GM23338 (cell line): ENCODE measurements around the gene RHBDL3. TPM values are rescaled to one million over a fixed set of nuclear protein-coding genes. Genes with fewer than 3 reads are reported as not detected.

Source experiments
- ATAC-seq: fragments of 200-7000 bp; cut with Tn5 transposase; 3 replicates; pipeline ENCODE4 v1.9.1; 2020
- DNase-seq: peaks from one replicate; pipeline ENCODE4 v3.0.0-alpha.2; 2015; ENCODE audit warnings: low spot score
- H2AFZ ChIP-seq: fragments of 200-600 bp; sonication (generic); 2 replicates; pipeline ENCODE4 v1.8.0; 2016; ENCODE audit warnings: antibody characterized with exemption, mild to moderate bottlenecking, moderate library complexity
- H3F3A ChIP-seq: fragments of 200-600 bp; sonication (generic); replicated peaks from 2 replicates; pipeline ENCODE4 v1.8.0; 2017; ENCODE audit warnings: antibody characterized with exemption, mixed run types, low read depth
- H3K27ac ChIP-seq: fragments of 200-600 bp; sonication (generic); 2 replicates; pipeline ENCODE4 v1.6.1; 2016; ENCODE audit warnings: low read depth
- H3K27me3 ChIP-seq: fragments of 200-600 bp; sonication (generic); 2 replicates; pipeline ENCODE4 v1.8.0; 2016; ENCODE audit warnings: mild to moderate bottlenecking, mixed run types, moderate library complexity; ENCODE audit not compliant: insufficient read depth
- H3K36me3 ChIP-seq: fragments of 200-600 bp; sonication (generic); 2 replicates; pipeline ENCODE4 v1.8.0; 2016; ENCODE audit warnings: mild to moderate bottlenecking; ENCODE audit not compliant: insufficient read depth
- H3K4me1 ChIP-seq: fragments of 200-600 bp; sonication (generic); 2 replicates; pipeline ENCODE4 v1.8.0; 2016; ENCODE audit warnings: mild to moderate bottlenecking, moderate library complexity; ENCODE audit not compliant: insufficient read depth
- H3K4me2 ChIP-seq: fragments of 200-600 bp; sonication (generic); 2 replicates; pipeline ENCODE4 v1.7.1; 2017; ENCODE audit warnings: mixed run types
- H3K4me3 ChIP-seq: fragments of 200-600 bp; sonication (generic); 2 replicates; pipeline ENCODE4 v1.6.1; 2016; ENCODE audit warnings: mixed run types
- H3K79me2 ChIP-seq: fragments of 200-600 bp; sonication (generic); replicated peaks from 2 replicates; pipeline ENCODE4 v1.8.0; 2017; ENCODE audit warnings: mild to moderate bottlenecking; ENCODE audit not compliant: insufficient read depth
- H3K9me2 ChIP-seq: fragments of 200-600 bp; sonication (generic); 2 replicates; pipeline ENCODE4 v1.8.0; 2017; ENCODE audit not compliant: insufficient read depth
- H4K20me1 ChIP-seq: fragments of 200-600 bp; sonication (generic); replicated peaks from 2 replicates; pipeline ENCODE4 v1.8.0; 2017; ENCODE audit warnings: mild to moderate bottlenecking; ENCODE audit not compliant: insufficient read depth
- H3K27ac Mint-ChIP-seq: 2 replicates; pipeline ENCODE4 v1.8.0; 2020; ENCODE audit warnings: inconsistent platforms, mild to moderate bottlenecking, moderate library complexity, mixed read lengths
- H3K27me3 Mint-ChIP-seq: 3 replicates; pipeline ENCODE4 v1.8.0; 2022; ENCODE audit warnings: low read depth, mild to moderate bottlenecking, moderate library complexity, mixed read lengths, inconsistent platforms; ENCODE audit not compliant: insufficient read depth, poor library complexity
- H3K36me3 Mint-ChIP-seq: 3 replicates; pipeline ENCODE4 v1.8.0; 2021; ENCODE audit warnings: low read depth, mild to moderate bottlenecking, inconsistent platforms, moderate library complexity, mixed read lengths
- H3K4me1 Mint-ChIP-seq: 3 replicates; pipeline ENCODE4 v1.8.0; 2020; ENCODE audit warnings: mild to moderate bottlenecking, inconsistent platforms, mixed read lengths
- H3K4me3 Mint-ChIP-seq: 3 replicates; pipeline ENCODE4 v1.8.0; 2021; ENCODE audit warnings: moderate library complexity, mild to moderate bottlenecking, inconsistent platforms, mixed read lengths
- H3K9me3 Mint-ChIP-seq: 3 replicates; pipeline ENCODE4 v1.8.0; 2020; ENCODE audit warnings: moderate library complexity, mild to moderate bottlenecking, inconsistent platforms, mixed read lengths
- CREB1 ChIP-seq: fragments of 250-450 bp; sonication (Bioruptor Pico); IDR thresholded peaks from 2 replicates; pipeline ENCODE4 v1.5.0; 2020; ENCODE audit warnings: low read depth, mild to moderate bottlenecking, moderate library complexity
- CTCF ChIP-seq, 2 experiments: fragments of 200-600 bp in 1 of 2; sonication (generic) in 1 of 2; conservative IDR thresholded peaks; 2 replicates each; pipeline versions ENCODE4 v1.5.1 to v1.6.1; 2016 to 2017; ENCODE audit warnings: antibody characterized with exemption in 2 of 2, low read depth in 2 of 2, mild to moderate bottlenecking in 2 of 2, moderate library complexity in 1 of 2
- ETS1 ChIP-seq: IDR thresholded peaks from 2 replicates; pipeline ENCODE4 v1.6.1; 2016; ENCODE audit warnings: antibody characterized with exemption
- EZH2 ChIP-seq: fragments of 200-600 bp; sonication (generic); IDR thresholded peaks from one replicate; pipeline ENCODE4 v1.8.0; 2017; ENCODE audit warnings: antibody characterized with exemption, mild to moderate bottlenecking, low read depth; ENCODE audit not compliant: unreplicated experiment
- EZH2phosphoT487 ChIP-seq: fragments of 200-600 bp; sonication (generic); IDR thresholded peaks from one replicate; pipeline ENCODE4 v1.8.1; 2018; ENCODE audit warnings: antibody characterized with exemption; ENCODE audit not compliant: unreplicated experiment
- JUNB ChIP-seq: IDR thresholded peaks from one replicate; pipeline ENCODE4 v1.6.1; 2016; ENCODE audit warnings: antibody characterized with exemption; ENCODE audit not compliant: unreplicated experiment
- NANOG ChIP-seq: IDR thresholded peaks from 2 replicates; pipeline ENCODE4 v1.6.1; 2016; ENCODE audit warnings: antibody characterized with exemption, borderline replicate concordance
- POLR2AphosphoS5 ChIP-seq: IDR thresholded peaks from 2 replicates; pipeline ENCODE4 v1.6.1; 2016; ENCODE audit warnings: antibody characterized with exemption, low read depth
- REST ChIP-seq: IDR thresholded peaks from one replicate; pipeline ENCODE4 v1.6.1; 2018; ENCODE audit warnings: antibody characterized with exemption; ENCODE audit not compliant: unreplicated experiment
- STAT1 ChIP-seq: IDR thresholded peaks from one replicate; pipeline ENCODE4 v1.6.1; 2016; ENCODE audit warnings: antibody characterized with exemption; ENCODE audit not compliant: unreplicated experiment
- ZNF114 ChIP-seq: fragments of 250-450 bp; sonication (Bioruptor Pico); IDR thresholded peaks from 2 replicates; pipeline ENCODE4 v1.5.0; 2020; ENCODE audit warnings: mild to moderate bottlenecking, moderate library complexity
- ZNF331 ChIP-seq: fragments of 250-450 bp; sonication (Bioruptor Pico); IDR thresholded peaks from 2 replicates; pipeline ENCODE4 v1.5.0; 2020; ENCODE audit warnings: low read depth, mild to moderate bottlenecking, moderate library complexity
- polyA plus RNA-seq: library from polyadenylated mRNA; unstranded; fragments of >200 nt; fragmentation: Nextera tagmentation; extraction: Ambion mirVana; gene quantifications from 2 replicates; pipeline ENCODE4 v1.2.1, GENCODE V29; 2016
- total RNA-seq: library from RNA; depleted of rRNA; stranded (reverse); fragments of >200 nt; shearing (Covaris generic); gene quantifications from 2 replicates; pipeline ENCODE4 v1.2.3, GENCODE V29; 2014

RHBDL3 gene
- total and polyA plus RNA-seq, 2 experiments from 2014 or later = 2.3 to 8.1 TPM

- peaks cover 45% of the 10 kb centered on the region for H3K79me2 ChIP-seq
Measured at GRCh38 chr17:32349503-32349853, 83.8 kb downstream of the RHBDL3 start.

GRCh38 chr17:32349854-32350665 is 84.4 kb downstream of the RHBDL3 start, which contains the start of gene ZNF207:
Gene ZNF207, plus strand, starts transcription at chr17:32350157. Its CDS starts 129 bp downstream, at chr17:32350286.
- ATAC-seq = peak; percentile 92
- TF ChIP-seq ZNF114 (CRISPR knock-in tag) (no peak), CREB1 (CRISPR knock-in tag) (peak; percentile 71), NANOG (no peak), EZH2phosphoT487 (no peak), POLR2AphosphoS5 (peak; percentile 99), STAT1 (no peak), JUNB (no peak), ZNF331 (CRISPR knock-in tag) (no peak), EZH2 (no peak), CTCF (conservative IDR thresholded peaks at IDR 0.05; ENCODE audit: low read depth in 2 of 2) (no peak), ETS1 (peak; percentile 72)

More at GRCh38 chr17:32349503-32349853, 83.8 kb downstream of the RHBDL3 start:
- Histone ChIP-seq H3K36me3 (peaks cover 23% of the 10 kb centered on the region; the same call in 1 of the 2 replicates), H3F3A (peaks cover 7% of the 10 kb centered on the region; the same call in 1 of the 2 replicates), H2AFZ (peak overlapping the region; percentile 4; the same call in 1 of the 2 replicates), H3K4me2 (peak overlapping the region; percentile 84), H3K27me3 (no peaks in the 10 kb centered on the region), H4K20me1 (peaks cover 33% of the 10 kb centered on the region), H3K4me3 (peak overlapping the region; percentile 89), H3K9me2 (no peaks in the 10 kb centered on the region), H3K27ac (peak overlapping the region; percentile 97), H3K4me1 (peaks cover 11% of the 10 kb centered on the region)
- Mint-ChIP-seq H3K27me3 (peaks cover 10% of the 10 kb centered on the region), H3K4me1 (peaks cover 12% of the 10 kb centered on the region), H3K4me3 (peak overlapping the region; percentile 99), H3K27ac (peak overlapping the region; percentile 100), H3K9me3 (no peaks in the 10 kb centered on the region), H3K36me3 (peaks cover 46% of the 10 kb centered on the region)
- DNase-seq = peak; percentile 27
- TF ChIP-seq NANOG (no peak), REST (peak; percentile 0)
- peak; percentile 26 for ATAC-seq

More at GRCh38 chr17:32349854-32350665, 84.4 kb downstream of the RHBDL3 start, which contains the start of gene ZNF207:
- H3K27me3 ChIP-seq = no peaks in the 10 kb centered on the region
- H3K36me3 ChIP-seq = peaks cover 23% of the 10 kb centered on the region; the same call in 1 of the 2 replicates
- no peaks in the 10 kb centered on the region for H3K9me2 ChIP-seq
- H3K4me1 ChIP-seq = peaks cover 15% of the 10 kb centered on the region
- peaks cover 51% of the 10 kb centered on the region for H3K79me2 ChIP-seq
- peaks cover 13% of the 10 kb centered on the region for H3K27me3 Mint-ChIP-seq
- H2AFZ ChIP-seq = peak within 1 kb of the TSS; percentile 23; the same call in 1 of the 2 replicates
- peak; percentile 99 for DNase-seq
- H4K20me1 ChIP-seq = peaks cover 39% of the 10 kb centered on the region
- peak within 1 kb of the TSS; percentile 97 for H3K27ac ChIP-seq
- peak within 1 kb of the TSS; percentile 100 for H3K27ac Mint-ChIP-seq
- H3F3A ChIP-seq = peaks cover 11% of the 10 kb centered on the region; the same call in 1 of the 2 replicates
- H3K4me3 ChIP-seq = peak within 1 kb of the TSS; percentile 89
- peaks cover 52% of the 10 kb centered on the region for H3K36me3 Mint-ChIP-seq
- H3K4me1 Mint-ChIP-seq = peaks cover 16% of the 10 kb centered on the region
- peak within 1 kb of the TSS; percentile 84 for H3K4me2 ChIP-seq
- no peaks in the 10 kb centered on the region for H3K9me3 Mint-ChIP-seq
- H3K4me3 Mint-ChIP-seq = peak within 1 kb of the TSS; percentile 99
